ENCODE measurements around the gene IVD. TPM values are rescaled to one million over a fixed set of nuclear protein-coding genes. Genes with fewer than 3 reads are reported as not detected.

IVD gene
- polyA plus RNA-seq, 1 of the 3 experiments (the other 2 are of a cell fraction), result 54.2 TPM

DNA sequence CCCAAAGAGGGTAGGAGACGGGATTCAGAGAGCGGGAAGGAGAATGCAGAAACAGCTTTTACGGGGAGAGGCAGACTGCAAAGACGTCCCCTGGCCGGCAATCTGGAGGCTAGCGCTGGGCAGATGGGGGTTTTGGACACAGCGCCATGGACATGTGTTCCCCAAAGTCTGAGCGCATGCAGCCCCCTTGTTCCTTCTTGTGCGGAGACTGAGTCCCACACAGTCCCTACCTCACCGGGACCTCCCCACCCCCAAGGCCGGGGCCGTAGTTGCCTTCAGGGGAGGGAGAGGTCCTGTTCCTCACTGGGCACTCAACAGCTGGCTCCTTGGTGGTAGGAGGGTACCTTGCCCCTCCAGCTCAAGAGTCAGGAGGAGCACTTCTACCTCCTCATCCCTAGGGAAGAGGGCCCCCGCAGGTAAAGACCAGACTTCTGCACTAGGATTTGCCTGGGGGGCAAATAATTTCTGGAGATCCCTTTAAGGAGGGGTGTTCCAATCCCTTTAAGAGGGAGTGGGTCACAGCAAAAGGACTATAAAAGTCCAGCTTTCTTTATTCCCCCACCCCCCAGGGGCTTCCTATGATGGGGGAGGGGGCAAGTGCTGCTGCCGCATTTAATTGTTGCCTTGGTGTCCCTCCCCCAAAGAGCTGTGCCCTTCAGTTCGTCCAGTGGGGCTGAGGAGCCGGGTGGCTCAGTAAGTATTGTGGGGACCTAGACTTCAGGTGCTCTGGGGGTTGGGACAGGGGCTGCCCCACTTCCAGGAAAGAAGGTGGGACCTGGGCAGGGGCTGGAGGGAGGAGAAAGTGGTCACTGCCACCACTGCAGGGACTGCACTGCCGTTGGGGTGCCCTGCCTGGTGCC is 31.5 kb downstream of the IVD start:
- no peaks in the 10 kb centered on the region for H3K9me3 ChIP-seq
- H3K27ac ChIP-seq (ENCODE audit: low read depth in 2 of 2, low read length in 1 of 2), result no peak overlapping the region
- 46% methylated on average over 13 of the region's 17 CpGs for WGBS (ENCODE audit: low lambda C conversion rate)
- peak overlapping the region; percentile 84 for H3K4me2 ChIP-seq
- no peaks in the 10 kb centered on the region for H3K36me3 ChIP-seq (replicated peaks in 1 of 2; ENCODE audit: control insufficient read depth in 1 of 2, insufficient read depth in 2 of 2, low read length in 1 of 2)
- TF ChIP-seq, protein P1, sequence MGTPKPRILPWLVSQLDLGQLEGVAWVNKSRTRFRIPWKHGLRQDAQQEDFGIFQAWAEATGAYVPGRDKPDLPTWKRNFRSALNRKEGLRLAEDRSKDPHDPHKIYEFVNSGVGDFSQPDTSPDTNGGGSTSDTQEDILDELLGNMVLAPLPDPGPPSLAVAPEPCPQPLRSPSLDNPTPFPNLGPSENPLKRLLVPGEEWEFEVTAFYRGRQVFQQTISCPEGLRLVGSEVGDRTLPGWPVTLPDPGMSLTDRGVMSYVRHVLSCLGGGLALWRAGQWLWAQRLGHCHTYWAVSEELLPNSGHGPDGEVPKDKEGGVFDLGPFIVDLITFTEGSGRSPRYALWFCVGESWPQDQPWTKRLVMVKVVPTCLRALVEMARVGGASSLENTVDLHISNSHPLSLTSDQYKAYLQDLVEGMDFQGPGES (IDR thresholded peaks at IDR 0.05; ENCODE audit: low read depth, low read length), result no peak
- TF ChIP-seq SIN3A (IDR thresholded peaks at IDR 0.05; ENCODE audit: borderline replicate concordance, low read depth, low read length) (no peak), RFX5 (IDR thresholded peaks at IDR 0.05; ENCODE audit: low read length) (no peak)
- no peaks in the 10 kb centered on the region for H3K9me2 ChIP-seq
- H3K4me1 ChIP-seq (ENCODE audit: control insufficient read depth in 1 of 2, insufficient read depth in 2 of 2, low read depth in 1 of 2, low read length in 1 of 2), result peaks cover 6 to 28% of the 10 kb centered on the region in 2 experiments; a peak in 2 of 4 replicates
- no peaks in the 10 kb centered on the region for H3F3A ChIP-seq (replicated peaks; ENCODE audit: insufficient read depth)
- no peaks in the 10 kb centered on the region; the same call in none of the 2 replicates for H3K27me3 ChIP-seq (ENCODE audit: insufficient read depth)
- peak; percentile 44 for DNase-seq
- peaks cover under 1% of the 10 kb centered on the region for H4K20me1 ChIP-seq (ENCODE audit: insufficient read depth)
- POLR2A ChIA-PET, result no interaction called here
- H3K4me3 ChIP-seq (ENCODE audit: low read depth in 2 of 2, low read length in 1 of 2), result peak overlapping the region; percentile 48 to 54; a peak in 2 of 4 replicates
- H3K9ac ChIP-seq, result no peak overlapping the region
- CTCF ChIA-PET, result interaction anchor here (1.0 to 1.7 kb wide), 3 partner anchors 13 to 84 kb away, joined by 3 to 10 read pairs (median 5); no protein-coding TSS in a partner anchor
- H3K79me2 ChIP-seq (ENCODE audit: insufficient read depth), result peaks cover 2% of the 10 kb centered on the region; the same call in 1 of the 2 replicates
- no peak overlapping the region for H2AFZ ChIP-seq (ENCODE audit: low read depth)

DNA sequence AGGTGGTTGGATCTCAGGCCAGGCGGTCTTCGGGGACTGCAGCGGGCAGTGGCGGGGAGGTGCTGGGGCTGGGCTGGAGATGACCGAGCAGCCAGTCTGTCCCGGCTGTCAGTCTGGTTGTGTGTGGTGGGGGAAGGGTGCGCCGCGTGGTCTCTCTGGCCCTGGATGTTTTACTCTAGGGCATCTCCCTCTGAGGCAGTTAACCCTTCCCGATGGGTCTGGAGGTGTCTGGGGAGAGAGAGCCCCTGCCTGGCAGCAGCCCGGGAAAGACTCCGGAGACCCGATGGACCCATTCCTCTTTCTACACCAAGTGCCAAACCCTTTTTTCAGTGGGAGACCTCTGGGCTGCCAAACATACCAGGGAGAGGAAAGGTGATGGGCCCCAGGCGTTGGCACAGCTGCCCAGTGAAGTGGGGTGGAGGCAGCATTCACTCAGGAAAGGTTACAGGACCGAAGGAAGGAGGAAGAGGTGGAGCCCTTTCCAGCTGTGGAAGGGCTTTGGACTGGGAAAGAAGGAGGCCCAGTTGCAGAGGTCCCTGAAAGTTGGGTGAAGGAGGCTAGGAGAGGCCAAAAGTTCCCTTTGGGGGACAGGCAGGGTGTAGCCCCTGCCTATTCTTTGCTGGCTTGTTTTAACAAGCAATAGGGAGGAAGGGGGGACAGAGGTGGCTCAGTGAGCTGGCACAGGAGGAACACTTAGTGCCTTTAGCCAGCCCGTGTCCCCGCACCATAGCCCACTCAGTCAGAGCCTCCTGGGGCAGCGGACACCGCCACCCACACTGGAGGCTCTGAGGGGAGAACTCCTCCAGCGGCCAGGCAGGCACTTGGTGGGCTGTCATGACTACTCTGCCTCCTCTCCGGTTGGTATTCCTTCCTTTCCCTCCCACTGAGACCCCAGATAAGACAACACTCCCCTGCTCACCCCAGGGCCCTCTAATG is 32.4 kb downstream of the IVD start:
- H3K27ac ChIP-seq (ENCODE audit: low read depth in 2 of 2, low read length in 1 of 2), result no peak overlapping the region
- peaks cover 6 to 36% of the 10 kb centered on the region in 2 experiments; a peak in 3 of 4 replicates for H3K4me1 ChIP-seq (ENCODE audit: control insufficient read depth in 1 of 2, insufficient read depth in 2 of 2, low read depth in 1 of 2, low read length in 1 of 2)
- H3K4me3 ChIP-seq (ENCODE audit: low read depth in 2 of 2, low read length in 1 of 2), result no peak overlapping the region
- no peak overlapping the region for H3K4me2 ChIP-seq
- DNase-seq, result no peak
- CTCF ChIA-PET, result interaction anchor here (1.0 to 1.7 kb wide), 3 partner anchors 12 to 84 kb away, joined by 3 to 10 read pairs (median 5); no protein-coding TSS in a partner anchor
- TF ChIP-seq SMC3 (IDR thresholded peaks at IDR 0.05; ENCODE audit: low read depth, low read length), result no peak
- no peak for TF ChIP-seq MEF2A (IDR thresholded peaks at IDR 0.05; ENCODE audit: borderline replicate concordance, low read depth)
- no peak for TF ChIP-seq YY1 (IDR thresholded peaks at IDR 0.05; ENCODE audit: low read depth)
- TF ChIP-seq NRF1 (IDR thresholded peaks at IDR 0.05; ENCODE audit: low read depth, low read length), result no peak
- TF ChIP-seq, protein P2, sequence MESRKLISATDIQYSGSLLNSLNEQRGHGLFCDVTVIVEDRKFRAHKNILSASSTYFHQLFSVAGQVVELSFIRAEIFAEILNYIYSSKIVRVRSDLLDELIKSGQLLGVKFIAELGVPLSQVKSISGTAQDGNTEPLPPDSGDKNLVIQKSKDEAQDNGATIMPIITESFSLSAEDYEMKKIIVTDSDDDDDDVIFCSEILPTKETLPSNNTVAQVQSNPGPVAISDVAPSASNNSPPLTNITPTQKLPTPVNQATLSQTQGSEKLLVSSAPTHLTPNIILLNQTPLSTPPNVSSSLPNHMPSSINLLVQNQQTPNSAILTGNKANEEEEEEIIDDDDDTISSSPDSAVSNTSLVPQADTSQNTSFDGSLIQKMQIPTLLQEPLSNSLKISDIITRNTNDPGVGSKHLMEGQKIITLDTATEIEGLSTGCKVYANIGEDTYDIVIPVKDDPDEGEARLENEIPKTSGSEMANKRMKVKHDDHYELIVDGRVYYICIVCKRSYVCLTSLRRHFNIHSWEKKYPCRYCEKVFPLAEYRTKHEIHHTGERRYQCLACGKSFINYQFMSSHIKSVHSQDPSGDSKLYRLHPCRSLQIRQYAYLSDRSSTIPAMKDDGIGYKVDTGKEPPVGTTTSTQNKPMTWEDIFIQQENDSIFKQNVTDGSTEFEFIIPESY (IDR thresholded peaks at IDR 0.05; ENCODE audit: borderline replicate concordance, low read depth), result no peak
- TF ChIP-seq, protein P3, sequence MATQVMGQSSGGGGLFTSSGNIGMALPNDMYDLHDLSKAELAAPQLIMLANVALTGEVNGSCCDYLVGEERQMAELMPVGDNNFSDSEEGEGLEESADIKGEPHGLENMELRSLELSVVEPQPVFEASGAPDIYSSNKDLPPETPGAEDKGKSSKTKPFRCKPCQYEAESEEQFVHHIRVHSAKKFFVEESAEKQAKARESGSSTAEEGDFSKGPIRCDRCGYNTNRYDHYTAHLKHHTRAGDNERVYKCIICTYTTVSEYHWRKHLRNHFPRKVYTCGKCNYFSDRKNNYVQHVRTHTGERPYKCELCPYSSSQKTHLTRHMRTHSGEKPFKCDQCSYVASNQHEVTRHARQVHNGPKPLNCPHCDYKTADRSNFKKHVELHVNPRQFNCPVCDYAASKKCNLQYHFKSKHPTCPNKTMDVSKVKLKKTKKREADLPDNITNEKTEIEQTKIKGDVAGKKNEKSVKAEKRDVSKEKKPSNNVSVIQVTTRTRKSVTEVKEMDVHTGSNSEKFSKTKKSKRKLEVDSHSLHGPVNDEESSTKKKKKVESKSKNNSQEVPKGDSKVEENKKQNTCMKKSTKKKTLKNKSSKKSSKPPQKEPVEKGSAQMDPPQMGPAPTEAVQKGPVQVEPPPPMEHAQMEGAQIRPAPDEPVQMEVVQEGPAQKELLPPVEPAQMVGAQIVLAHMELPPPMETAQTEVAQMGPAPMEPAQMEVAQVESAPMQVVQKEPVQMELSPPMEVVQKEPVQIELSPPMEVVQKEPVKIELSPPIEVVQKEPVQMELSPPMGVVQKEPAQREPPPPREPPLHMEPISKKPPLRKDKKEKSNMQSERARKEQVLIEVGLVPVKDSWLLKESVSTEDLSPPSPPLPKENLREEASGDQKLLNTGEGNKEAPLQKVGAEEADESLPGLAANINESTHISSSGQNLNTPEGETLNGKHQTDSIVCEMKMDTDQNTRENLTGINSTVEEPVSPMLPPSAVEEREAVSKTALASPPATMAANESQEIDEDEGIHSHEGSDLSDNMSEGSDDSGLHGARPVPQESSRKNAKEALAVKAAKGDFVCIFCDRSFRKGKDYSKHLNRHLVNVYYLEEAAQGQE (IDR thresholded peaks at IDR 0.05; ENCODE audit: low read depth, low read length), result no peak
- TF ChIP-seq FOXJ3 (CRISPR knock-in tag; IDR thresholded peaks at IDR 0.05), result no peak
- TF ChIP-seq EZH2phosphoT487 (IDR thresholded peaks at IDR 0.05; ENCODE audit: borderline replicate concordance, low read depth), result no peak
- no peak for TF ChIP-seq NFIC (IDR thresholded peaks at IDR 0.05; ENCODE audit: borderline replicate concordance)
- no peak for TF ChIP-seq RFX5 (IDR thresholded peaks at IDR 0.05; ENCODE audit: low read length)
- no peak for TF ChIP-seq MXI1 (IDR thresholded peaks at IDR 0.05; ENCODE audit: low read depth, low read length)
- no peaks in the 10 kb centered on the region for H3K36me3 ChIP-seq (replicated peaks in 1 of 2; ENCODE audit: control insufficient read depth in 1 of 2, insufficient read depth in 2 of 2, low read length in 1 of 2)
- no peaks in the 10 kb centered on the region for H3K9me3 ChIP-seq
- peaks cover 11% of the 10 kb centered on the region for H3K79me2 ChIP-seq (ENCODE audit: insufficient read depth)
- no peak overlapping the region for H3K9ac ChIP-seq
- H3K27me3 ChIP-seq (ENCODE audit: insufficient read depth), result no peaks in the 10 kb centered on the region; the same call in none of the 2 replicates
- POLR2A ChIA-PET, result no interaction called here
- no peak overlapping the region for H2AFZ ChIP-seq (ENCODE audit: low read depth)
- no peaks in the 10 kb centered on the region for H3F3A ChIP-seq (replicated peaks; ENCODE audit: insufficient read depth)
- 89% methylated on average over 14 of the region's 21 CpGs for WGBS (ENCODE audit: low lambda C conversion rate)
- H4K20me1 ChIP-seq (ENCODE audit: insufficient read depth), result peaks cover 10% of the 10 kb centered on the region
- no peaks in the 10 kb centered on the region for H3K9me2 ChIP-seq

All from SK-N-SH (cell line).